BE2C (cell line): ENCODE results near the gene ZNF92.

Experiments
- DNase-seq: peaks from one replicate; pipeline ENCODE4 v3.0.0-alpha.2; 2020
- H3K27me3 ChIP-seq: fragments of 250-450 bp; sonication (Bioruptor Pico); 2 replicates; pipeline ENCODE4 v1.5.1; 2020; ENCODE audit warnings: mild to moderate bottlenecking
- H3K36me3 ChIP-seq: fragments of 250-450 bp; sonication (Bioruptor Pico); 2 replicates; pipeline ENCODE4 v1.5.1; 2020; ENCODE audit warnings: mild to moderate bottlenecking
- H3K4me1 ChIP-seq: fragments of 250-450 bp; sonication (Bioruptor Pico); 2 replicates; pipeline ENCODE4 v1.5.1; 2020
- H3K4me3 ChIP-seq: 2 replicates; pipeline ENCODE4 v1.5.1; 2011; ENCODE audit warnings: low read depth, low read length
- H3K9me3 ChIP-seq: fragments of 250-450 bp; sonication (Bioruptor Pico); 2 replicates; pipeline ENCODE4 v1.5.1; 2020
- TF ChIP-seq, protein P1 (sequence below): IDR thresholded peaks from 2 replicates; pipeline ENCODE4 v1.5.1; 2012; ENCODE audit warnings: mild to moderate bottlenecking, low read depth, low read length

Gene ZNF92

DNA sequence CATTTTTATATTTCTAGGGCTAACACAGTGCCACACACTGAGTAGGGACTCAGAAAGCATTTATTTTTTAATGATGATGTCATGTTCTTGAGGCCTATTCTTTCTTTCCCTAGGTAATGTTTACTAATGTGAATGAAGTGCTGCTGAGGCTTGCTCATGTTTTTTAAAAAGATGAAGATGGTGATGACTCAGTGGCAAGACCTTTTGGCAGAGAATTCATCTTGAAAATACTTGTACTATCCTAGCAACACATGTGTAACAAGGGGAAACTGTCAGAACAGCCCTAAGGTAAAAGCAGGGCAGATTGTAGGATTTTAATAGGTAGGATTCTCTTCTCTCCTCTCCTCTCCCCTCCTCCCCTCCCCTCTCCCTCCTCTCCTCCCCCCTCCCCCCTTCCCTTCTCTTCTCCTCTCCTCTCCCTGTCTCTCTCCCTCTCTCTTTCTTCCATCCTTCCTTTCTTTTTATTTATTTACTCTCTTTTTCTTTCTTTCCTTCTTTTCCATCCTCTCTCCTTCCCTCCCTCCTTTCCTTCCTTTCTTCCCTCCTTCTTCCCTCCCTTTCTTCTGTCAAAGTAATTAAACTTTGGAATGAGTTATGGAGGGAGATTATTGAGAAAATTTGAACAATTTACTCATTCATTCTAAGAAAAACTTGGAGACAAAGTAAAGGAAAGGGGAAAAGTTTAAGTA, 75.3 kb downstream of the ZNF92 start:
- TF ChIP-seq, protein P1, sequence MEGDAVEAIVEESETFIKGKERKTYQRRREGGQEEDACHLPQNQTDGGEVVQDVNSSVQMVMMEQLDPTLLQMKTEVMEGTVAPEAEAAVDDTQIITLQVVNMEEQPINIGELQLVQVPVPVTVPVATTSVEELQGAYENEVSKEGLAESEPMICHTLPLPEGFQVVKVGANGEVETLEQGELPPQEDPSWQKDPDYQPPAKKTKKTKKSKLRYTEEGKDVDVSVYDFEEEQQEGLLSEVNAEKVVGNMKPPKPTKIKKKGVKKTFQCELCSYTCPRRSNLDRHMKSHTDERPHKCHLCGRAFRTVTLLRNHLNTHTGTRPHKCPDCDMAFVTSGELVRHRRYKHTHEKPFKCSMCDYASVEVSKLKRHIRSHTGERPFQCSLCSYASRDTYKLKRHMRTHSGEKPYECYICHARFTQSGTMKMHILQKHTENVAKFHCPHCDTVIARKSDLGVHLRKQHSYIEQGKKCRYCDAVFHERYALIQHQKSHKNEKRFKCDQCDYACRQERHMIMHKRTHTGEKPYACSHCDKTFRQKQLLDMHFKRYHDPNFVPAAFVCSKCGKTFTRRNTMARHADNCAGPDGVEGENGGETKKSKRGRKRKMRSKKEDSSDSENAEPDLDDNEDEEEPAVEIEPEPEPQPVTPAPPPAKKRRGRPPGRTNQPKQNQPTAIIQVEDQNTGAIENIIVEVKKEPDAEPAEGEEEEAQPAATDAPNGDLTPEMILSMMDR = no peak
- Histone ChIP-seq H3K9me3 (peaks cover 5% of the 10 kb centered on the region; the same call in 1 of the 2 replicates), H3K4me3 (no peak overlapping the region), H3K27me3 (no peaks in the 10 kb centered on the region), H3K36me3 (no peaks in the 10 kb centered on the region), H3K4me1 (no peaks in the 10 kb centered on the region)
- DNase-seq = no peak

DNA sequence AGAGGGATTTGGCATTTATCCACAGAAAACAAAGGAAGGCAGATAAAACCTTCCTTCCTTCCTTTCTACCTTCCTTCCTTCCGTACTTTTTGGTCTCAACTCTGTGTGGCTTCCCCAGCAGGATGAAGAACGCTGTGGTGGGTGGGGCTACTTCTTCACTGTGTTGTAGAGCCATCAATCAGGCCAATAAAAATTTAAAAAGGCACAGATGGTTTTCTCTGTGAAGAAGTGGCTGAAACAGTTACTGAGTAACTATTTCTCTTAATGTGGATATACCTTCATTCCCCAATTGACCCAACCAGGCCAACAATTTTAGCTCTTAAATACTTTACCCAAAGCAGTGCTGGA, 75.8 kb downstream of the ZNF92 start:
- no peak for DNase-seq
- TF ChIP-seq, protein P1 = no peak
- H3K36me3 ChIP-seq = no peaks in the 10 kb centered on the region

More for the DNA sequence above, 75.8 kb downstream of the ZNF92 start:
- peaks cover 5% of the 10 kb centered on the region; the same call in 1 of the 2 replicates for H3K9me3 ChIP-seq
- H3K27me3 ChIP-seq = no peaks in the 10 kb centered on the region
- H3K4me3 ChIP-seq = no peak overlapping the region
- H3K4me1 ChIP-seq = no peaks in the 10 kb centered on the region
